B cell (primary cell): Measurements from ENCODE around the gene SH2D5. TPM values are rescaled to one million over a fixed set of nuclear protein-coding genes. Genes with fewer than 3 reads are reported as not detected.
"Not testable (repeated sequence)": the region's sequence is repeated elsewhere in the genome, so short reads cannot be mapped to it uniquely, and the experiment has no call there.

Experiments
- ATAC-seq: fragments of 200-7000 bp; cut with Tn5 transposase; one replicate; pipeline ENCODE4 v1.10.0; 2021; ENCODE audit warnings: low read depth, mild to moderate bottlenecking, moderate number of reproducible peaks, moderate library complexity
- CTCF ChIA-PET: fragments of 350-600 bp; sonication (Branson Sonifier 250); formaldehyde crosslinking; loops from one replicate; lab custom pipeline; 2021; ENCODE audit warnings: antibody characterized with exemption, inconsistent platforms; lab: Charles Lee
- POLR2A ChIA-PET: fragments of 350-600 bp; sonication (Branson Sonifier 250); formaldehyde crosslinking; loops from one replicate; lab custom pipeline; 2021; ENCODE audit warnings: antibody characterized with exemption; lab: Charles Lee
- DNase-seq: peaks from one replicate; pipeline ENCODE4 v3.0.0; 2013
- H2AFZ ChIP-seq: 2 replicates; pipeline ENCODE4 v1.6.1; 2012; ENCODE audit warnings: mild to moderate bottlenecking, low read depth, low read length; ENCODE audit not compliant: insufficient read depth, poor library complexity, severe bottlenecking
- H3K27ac ChIP-seq, 2 donors: 1 replicate in 1 of 2; 2 replicates in 1 of 2; pipeline ENCODE4 v1.5.1; 2012 to 2013; ENCODE audit warnings: low read length in 2 of 2, mild to moderate bottlenecking in 2 of 2, moderate library complexity in 1 of 2
- H3K27me3 ChIP-seq, 4 experiments: fragments of 200-600 bp in 1 of 4; sonication (generic) in 1 of 4; replicated peaks in 1 of 4; 1 replicate in 2 of 4; 2 replicates in 2 of 4; pipeline versions ENCODE4 v1.6.1 to v1.7.0; 2013 to 2016; ENCODE audit warnings: low read length in 3 of 4, mild to moderate bottlenecking in 2 of 4, mixed read lengths in 1 of 4, moderate library complexity in 1 of 4; ENCODE audit not compliant: insufficient read depth in 4 of 4, control insufficient read depth in 3 of 4; ENCODE audit errors: control extremely low read depth in 1 of 4
- H3K36me3 ChIP-seq, 2 experiments: replicated peaks in 1 of 2; 1 replicate in 1 of 2; 2 replicates in 1 of 2; pipeline versions ENCODE4 v1.6.1 to v1.7.1; 2013; ENCODE audit warnings: low read length in 1 of 2; ENCODE audit not compliant: insufficient read depth in 2 of 2, control insufficient read depth in 1 of 2; ENCODE audit errors: control extremely low read depth in 1 of 2, extremely low read depth in 1 of 2
- H3K4me1 ChIP-seq, 2 donors: fragments of 200-600 bp in 1 of 2; sonication (generic) in 1 of 2; 1 replicate in 1 of 2; 2 replicates in 1 of 2; pipeline versions ENCODE4 v1.5.1 to v1.6.1; 2013 to 2017; ENCODE audit warnings: low read length in 2 of 2; ENCODE audit not compliant: control insufficient read depth in 2 of 2, insufficient read depth in 2 of 2
- H3K4me2 ChIP-seq: replicated peaks from 2 replicates; pipeline ENCODE3; 2012; ENCODE audit warnings: mild to moderate bottlenecking, low read depth, low read length; ENCODE audit not compliant: poor library complexity, severe bottlenecking
- H3K4me3 ChIP-seq, 5 experiments: fragments of 200-600 bp in 1 of 5; sonication (generic) in 1 of 5; 1 replicate in 3 of 5; 2 replicates in 2 of 5; pipeline versions ENCODE4 v1.5.1 to v1.7.0; 2011 to 2016; ENCODE audit warnings: low read length in 4 of 5, mild to moderate bottlenecking in 4 of 5, low read depth in 2 of 5, control low read depth in 1 of 5, moderate library complexity in 1 of 5; ENCODE audit not compliant: insufficient read depth in 1 of 5; ENCODE audit errors: control extremely low read depth in 1 of 5, extremely low read depth in 1 of 5
- H3K79me2 ChIP-seq: fragments of 200-600 bp; sonication (generic); one replicate; pipeline ENCODE4 v1.6.0; 2016; ENCODE audit warnings: low read length; ENCODE audit not compliant: control insufficient read depth, insufficient read depth
- H3K9ac ChIP-seq: fragments of 200-600 bp; sonication (generic); 2 replicates; pipeline ENCODE4 v1.6.1; 2017; ENCODE audit warnings: mild to moderate bottlenecking, low read length, moderate library complexity
- H3K9me3 ChIP-seq, 3 donors: one replicate each; pipeline versions ENCODE4 v1.6.1 to v1.7.1; 2013; ENCODE audit warnings: low read length in 2 of 3; ENCODE audit not compliant: control insufficient read depth in 2 of 3, insufficient read depth in 1 of 3; ENCODE audit errors: control extremely low read depth in 1 of 3
- H4K20me1 ChIP-seq: 2 replicates; pipeline ENCODE4 v1.6.0; 2012; ENCODE audit warnings: mild to moderate bottlenecking, low read length; ENCODE audit not compliant: insufficient read depth, control insufficient read depth, poor library complexity, severe bottlenecking
- H3K27ac Mint-ChIP-seq: one replicate; pipeline ENCODE4 v1.8.0; 2021; ENCODE audit warnings: mixed read lengths
- H3K27me3 Mint-ChIP-seq: one replicate; pipeline ENCODE4 v1.8.0; 2021; ENCODE audit warnings: mixed read lengths
- H3K4me1 Mint-ChIP-seq: one replicate; pipeline ENCODE4 v1.8.0; 2021; ENCODE audit warnings: mixed read lengths
- H3K4me3 Mint-ChIP-seq: one replicate; pipeline ENCODE4 v1.8.0; 2021; ENCODE audit warnings: mixed read lengths
- H3K9me3 Mint-ChIP-seq: one replicate; pipeline ENCODE4 v1.8.0; 2022; ENCODE audit warnings: mixed read lengths; ENCODE audit not compliant: insufficient read depth
- EZH2 ChIP-seq: IDR thresholded peaks from 2 replicates; pipeline ENCODE4 v1.6.1; 2012; ENCODE audit warnings: borderline replicate concordance, low read depth, mild to moderate bottlenecking, moderate library complexity, low read length; ENCODE audit not compliant: insufficient read depth, poor library complexity, severe bottlenecking
- WGBS: methylation state at CpG from one replicate; pipeline ENCODE4 v1.1.5; 2013; ENCODE audit warnings: missing lambda C conversion rate; ENCODE audit not compliant: insufficient coverage; 5-methylcytosine and 5-hydroxymethylcytosine counted together
- intact Hi-C: fragments of 100-400 bp; cut with micrococcal nuclease; formaldehyde crosslinking; loops from one replicate; pipeline ENCODE4 v1.10.0; 2022
- polyA plus RNA-seq: library from polyadenylated mRNA; depleted of rRNA; stranded (reverse); fragments of >200 nt; gene quantifications from 2 replicates; pipeline ENCODE4 v1.2.3, GENCODE V29; 2012
- total RNA-seq, 2 donors: library from RNA; stranded (reverse); fragments of 120-200 nt in 1 of 2; gene quantifications; 1 replicate in 1 of 2; 2 replicates in 1 of 2; pipeline versions ENCODE4 v1.2.3 to v1.2.4, GENCODE V29; 2013 to 2022
- TF ChIP-seq, protein P1 (sequence below): fragments of 200-600 bp; IDR thresholded peaks from one replicate; pipeline ENCODE4 v1.8.0; 2022; ENCODE audit warnings: antibody characterized with exemption, mild to moderate bottlenecking

SH2D5 gene
- total and polyA plus RNA-seq, 2 donors (not counting 1 experiment from before 2014, with no cell fraction given), result 0.30 TPM; not detected in 1

DNA sequence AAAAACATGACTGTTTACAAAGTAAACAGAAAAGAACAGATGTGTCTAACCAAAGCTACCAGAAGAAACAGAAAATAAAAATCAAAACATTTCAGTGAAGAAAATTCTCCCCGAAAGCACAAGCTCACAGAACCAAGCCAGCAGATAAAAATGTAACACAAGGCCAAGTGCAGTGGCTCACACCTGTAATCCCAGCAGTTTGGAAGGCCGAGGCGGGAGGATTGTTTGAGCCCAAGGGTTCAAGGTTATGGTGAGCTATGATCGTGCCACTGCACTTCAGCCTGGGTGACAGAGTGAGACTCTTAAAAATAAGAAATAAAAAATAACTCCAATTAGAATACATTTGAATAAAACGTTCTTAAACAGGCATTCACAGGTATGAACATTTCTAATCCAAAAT lies 52.2 kb downstream of the SH2D5 start:
- H3K4me3 ChIP-seq, result no peak overlapping the region
- no peak overlapping the region for H2AFZ ChIP-seq
- peaks cover 18 to 28% of the 10 kb centered on the region in 2 donors for H3K4me1 ChIP-seq
- no peak overlapping the region for H3K4me2 ChIP-seq
- ATAC-seq (no peak), DNase-seq (no peak)
- H3K9me3 ChIP-seq, result peaks cover 0 to 13% (median 3%) of the 10 kb centered on the region in 3 donors
- H3K27ac Mint-ChIP-seq, result no peak overlapping the region
- CTCF ChIA-PET, result no interaction called here
- H3K36me3 ChIP-seq, result no peaks in the 10 kb centered on the region
- H3K27ac ChIP-seq, result no peak overlapping the region
- no peak overlapping the region for H3K4me3 Mint-ChIP-seq
- H3K79me2 ChIP-seq, result no peaks in the 10 kb centered on the region
- no peaks in the 10 kb centered on the region for H4K20me1 ChIP-seq
- 100% methylated on average over 1 of the region's 5 CpGs for WGBS
- H3K9me3 Mint-ChIP-seq, result peaks cover 6% of the 10 kb centered on the region
- H3K27me3 ChIP-seq, result peaks cover 0 to 4% (median 0%) of the 10 kb centered on the region in 4 experiments
- no peak for TF ChIP-seq EZH2
- TF ChIP-seq, protein P1, sequence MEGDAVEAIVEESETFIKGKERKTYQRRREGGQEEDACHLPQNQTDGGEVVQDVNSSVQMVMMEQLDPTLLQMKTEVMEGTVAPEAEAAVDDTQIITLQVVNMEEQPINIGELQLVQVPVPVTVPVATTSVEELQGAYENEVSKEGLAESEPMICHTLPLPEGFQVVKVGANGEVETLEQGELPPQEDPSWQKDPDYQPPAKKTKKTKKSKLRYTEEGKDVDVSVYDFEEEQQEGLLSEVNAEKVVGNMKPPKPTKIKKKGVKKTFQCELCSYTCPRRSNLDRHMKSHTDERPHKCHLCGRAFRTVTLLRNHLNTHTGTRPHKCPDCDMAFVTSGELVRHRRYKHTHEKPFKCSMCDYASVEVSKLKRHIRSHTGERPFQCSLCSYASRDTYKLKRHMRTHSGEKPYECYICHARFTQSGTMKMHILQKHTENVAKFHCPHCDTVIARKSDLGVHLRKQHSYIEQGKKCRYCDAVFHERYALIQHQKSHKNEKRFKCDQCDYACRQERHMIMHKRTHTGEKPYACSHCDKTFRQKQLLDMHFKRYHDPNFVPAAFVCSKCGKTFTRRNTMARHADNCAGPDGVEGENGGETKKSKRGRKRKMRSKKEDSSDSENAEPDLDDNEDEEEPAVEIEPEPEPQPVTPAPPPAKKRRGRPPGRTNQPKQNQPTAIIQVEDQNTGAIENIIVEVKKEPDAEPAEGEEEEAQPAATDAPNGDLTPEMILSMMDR, result no peak
- H3K9ac ChIP-seq, result no peak overlapping the region
- peaks cover 11% of the 10 kb centered on the region for H3K27me3 Mint-ChIP-seq
- POLR2A ChIA-PET, result no interaction called here
- intact Hi-C loops, result no loop called here
- peaks cover 11% of the 10 kb centered on the region for H3K4me1 Mint-ChIP-seq

DNA sequence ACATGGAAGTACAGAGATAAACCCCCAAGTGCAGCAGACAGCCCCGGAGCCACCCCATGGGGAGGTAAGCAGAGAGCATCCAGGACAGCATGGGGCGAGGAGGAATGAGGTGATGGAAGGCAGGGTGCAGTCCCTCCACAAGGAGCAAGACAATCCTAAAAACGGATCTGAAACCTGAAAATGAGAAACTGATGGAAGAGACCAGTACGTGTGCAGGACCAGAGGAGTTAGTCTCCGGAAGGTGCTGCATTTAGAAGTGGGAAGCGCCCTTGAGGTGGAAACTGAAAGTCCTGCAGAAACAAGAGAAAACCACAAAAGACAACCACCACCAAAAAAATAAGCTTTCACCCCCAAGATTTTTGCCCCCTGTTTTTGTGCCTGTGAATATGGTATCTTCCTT lies 53.9 kb downstream of the SH2D5 start:
- DNase-seq (peak; percentile 51), ATAC-seq (peak; percentile 31)
- TF ChIP-seq, protein P1, result no peak
- TF ChIP-seq EZH2, result no peak
- Mint-ChIP-seq H3K27ac (peak overlapping the region; percentile 27), H3K4me1 (peaks cover 11% of the 10 kb centered on the region), H3K9me3 (peaks cover 6% of the 10 kb centered on the region), H3K27me3 (peaks cover 4% of the 10 kb centered on the region), H3K4me3 (peak overlapping the region; percentile 72)
- Histone ChIP-seq H3K27me3 (peaks cover 0 to under 1% (median 0%) of the 10 kb centered on the region in 4 experiments), H3K9me3 (peaks cover 0 to 13% (median 3%) of the 10 kb centered on the region in 3 donors), H2AFZ (no peak overlapping the region), H3K4me1 (peaks cover 18 to 28% of the 10 kb centered on the region in 2 donors), H4K20me1 (no peaks in the 10 kb centered on the region), H3K79me2 (no peaks in the 10 kb centered on the region), H3K9ac (peak overlapping the region; percentile 14), H3K36me3 (no peaks in the 10 kb centered on the region), H3K4me2 (peak overlapping the region; percentile 49), H3K4me3 (peak overlapping the region in 2 of 5 experiments; percentile 9 to 23), H3K27ac (no peak overlapping the region)
- CTCF ChIA-PET, result interaction anchor here (0.7 kb wide), 1 partner anchor 18 kb away, joined by 3 read pairs; no protein-coding TSS in a partner anchor
- intact Hi-C loops, result no loop called here
- WGBS, result 30% methylated on average over 4 of the region's 6 CpGs
- POLR2A ChIA-PET, result no interaction called here

DNA sequence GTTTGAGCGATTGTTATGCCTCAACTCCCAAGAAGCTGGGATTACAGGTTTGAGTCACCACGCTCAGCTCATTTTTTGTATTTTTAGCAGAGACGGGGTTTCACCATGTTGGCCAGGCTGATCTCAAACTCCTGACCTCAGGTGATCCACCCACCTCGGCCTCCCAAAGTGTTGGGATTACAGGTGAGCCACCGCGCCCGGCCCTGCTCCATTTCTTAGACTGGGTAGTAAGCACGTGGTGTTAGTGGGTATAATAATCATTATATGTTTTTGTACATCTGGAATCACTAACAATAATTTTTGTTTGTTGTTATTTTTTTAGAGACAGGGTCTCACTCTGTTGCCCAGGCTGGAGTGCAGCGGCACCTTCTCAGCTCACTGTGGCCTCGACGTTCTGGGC lies 58.9 kb downstream of the SH2D5 start:
- H3K27ac ChIP-seq, H3K79me2 ChIP-seq, H4K20me1 ChIP-seq, H3K4me1 ChIP-seq, H3K4me3 Mint-ChIP-seq, H3K27me3 Mint-ChIP-seq, POLR2A ChIA-PET, DNase-seq, H3K27ac Mint-ChIP-seq, H3K4me3 ChIP-seq, intact Hi-C loops, H3K4me2 ChIP-seq, H2AFZ ChIP-seq, CTCF ChIA-PET, H3K9ac ChIP-seq, H3K36me3 ChIP-seq, H3K4me1 Mint-ChIP-seq, H3K9me3 Mint-ChIP-seq, H3K27me3 ChIP-seq, ATAC-seq: not testable (repeated sequence)
- WGBS, result 69% methylated on average over 6 of the region's 11 CpGs
- H3K9me3 ChIP-seq, result peaks cover 0 to 13% (median 3%) of the 10 kb centered on the region in 3 donors
